WERI-Rb-1 (cell line): ENCODE measurements around the gene IQCM.

Experiments used
- DNase-seq: peaks from one replicate; pipeline ENCODE4 v3.0.0-alpha.2; 2020
- H3K27ac ChIP-seq: fragments of 250-450 bp; sonication (Bioruptor Pico); 2 replicates; pipeline ENCODE4 v1.5.1; 2020; ENCODE audit warnings: mild to moderate bottlenecking, moderate library complexity
- H3K27me3 ChIP-seq: fragments of 250-450 bp; sonication (Bioruptor Pico); 2 replicates; pipeline ENCODE4 v1.5.1; 2021; ENCODE audit warnings: mild to moderate bottlenecking, low read depth, moderate library complexity; ENCODE audit not compliant: insufficient read depth, severe bottlenecking
- H3K36me3 ChIP-seq: fragments of 250-450 bp; sonication (Bioruptor Pico); 2 replicates; pipeline ENCODE4 v1.5.1; 2020; ENCODE audit warnings: mild to moderate bottlenecking, moderate library complexity
- H3K4me3 ChIP-seq: 2 replicates; pipeline ENCODE4 v1.5.1; 2011; ENCODE audit warnings: low read depth, mild to moderate bottlenecking, control low read depth, low read length
- H3K9me3 ChIP-seq: fragments of 250-450 bp; sonication (Bioruptor Pico); 2 replicates; pipeline ENCODE4 v1.5.1; 2021; ENCODE audit warnings: mild to moderate bottlenecking, moderate library complexity; ENCODE audit not compliant: severe bottlenecking
- TF ChIP-seq, protein P1 (sequence below): IDR thresholded peaks from 2 replicates; pipeline ENCODE4 v1.5.1; 2011; ENCODE audit warnings: low read depth, mild to moderate bottlenecking, control low read depth, inconsistent platforms, low read length

Gene IQCM

DNA sequence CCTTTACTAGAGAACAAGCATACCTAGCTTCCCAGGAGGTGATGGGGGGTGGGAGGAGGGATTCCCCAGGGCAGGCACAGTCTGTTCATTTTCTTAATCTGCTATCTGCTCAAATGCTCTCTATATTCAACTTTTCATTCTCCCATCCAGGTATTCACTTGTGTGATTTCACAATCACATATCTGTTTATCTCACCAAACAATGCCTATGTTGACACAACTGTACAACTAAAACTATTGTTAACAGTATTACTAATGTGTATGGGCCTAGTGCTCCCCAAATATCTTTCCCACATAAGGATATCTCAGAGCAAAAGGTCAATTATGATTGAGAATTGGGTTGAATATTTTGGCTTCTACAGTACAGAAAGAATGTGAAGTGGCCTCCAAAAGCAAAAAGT is 210.8 kb downstream of the IQCM start:
- Histone ChIP-seq H3K36me3 (no peaks in the 10 kb centered on the region), H3K27ac (no peak overlapping the region), H3K4me3 (no peak overlapping the region), H3K9me3 (no peaks in the 10 kb centered on the region), H3K27me3 (no peaks in the 10 kb centered on the region)
- TF ChIP-seq, protein P1, sequence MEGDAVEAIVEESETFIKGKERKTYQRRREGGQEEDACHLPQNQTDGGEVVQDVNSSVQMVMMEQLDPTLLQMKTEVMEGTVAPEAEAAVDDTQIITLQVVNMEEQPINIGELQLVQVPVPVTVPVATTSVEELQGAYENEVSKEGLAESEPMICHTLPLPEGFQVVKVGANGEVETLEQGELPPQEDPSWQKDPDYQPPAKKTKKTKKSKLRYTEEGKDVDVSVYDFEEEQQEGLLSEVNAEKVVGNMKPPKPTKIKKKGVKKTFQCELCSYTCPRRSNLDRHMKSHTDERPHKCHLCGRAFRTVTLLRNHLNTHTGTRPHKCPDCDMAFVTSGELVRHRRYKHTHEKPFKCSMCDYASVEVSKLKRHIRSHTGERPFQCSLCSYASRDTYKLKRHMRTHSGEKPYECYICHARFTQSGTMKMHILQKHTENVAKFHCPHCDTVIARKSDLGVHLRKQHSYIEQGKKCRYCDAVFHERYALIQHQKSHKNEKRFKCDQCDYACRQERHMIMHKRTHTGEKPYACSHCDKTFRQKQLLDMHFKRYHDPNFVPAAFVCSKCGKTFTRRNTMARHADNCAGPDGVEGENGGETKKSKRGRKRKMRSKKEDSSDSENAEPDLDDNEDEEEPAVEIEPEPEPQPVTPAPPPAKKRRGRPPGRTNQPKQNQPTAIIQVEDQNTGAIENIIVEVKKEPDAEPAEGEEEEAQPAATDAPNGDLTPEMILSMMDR = no peak
- no peak for DNase-seq

DNA sequence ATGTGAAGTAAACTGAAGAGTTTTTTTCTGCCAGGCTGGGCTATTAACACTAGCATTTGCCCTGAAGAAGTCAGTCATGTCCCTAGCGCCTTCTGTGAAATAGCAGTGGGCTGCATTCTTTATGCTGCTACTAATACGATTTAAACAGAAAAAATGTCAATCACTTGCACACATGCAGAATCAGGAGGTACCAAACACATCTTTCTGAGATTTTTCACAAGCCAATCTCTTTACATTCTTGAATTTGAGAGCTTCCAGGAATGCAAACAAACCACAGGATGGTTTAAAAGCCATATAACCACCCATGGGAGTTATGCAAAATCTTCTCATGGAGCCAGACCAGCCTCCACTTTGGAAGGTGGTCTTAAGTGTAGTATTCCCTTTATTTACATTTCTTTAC is 220.1 kb downstream of the IQCM start:
- Histone ChIP-seq H3K27ac (no peak overlapping the region), H3K9me3 (no peaks in the 10 kb centered on the region), H3K4me3 (no peak overlapping the region), H3K27me3 (no peaks in the 10 kb centered on the region), H3K36me3 (no peaks in the 10 kb centered on the region)
- DNase-seq = no peak
- TF ChIP-seq, protein P1 = no peak

- TF ChIP-seq, protein P1 = no peak
- Histone ChIP-seq H3K36me3 (no peaks in the 10 kb centered on the region), H3K27me3 (no peaks in the 10 kb centered on the region), H3K27ac (no peak overlapping the region), H3K4me3 (no peak overlapping the region), H3K9me3 (no peaks in the 10 kb centered on the region)
- DNase-seq = no peak
Measured at GRCh38 chr4:149589826-149590225, 225.8 kb downstream of the IQCM start.

- H3K9me3 ChIP-seq = no peaks in the 10 kb centered on the region
- DNase-seq = no peak
- no peaks in the 10 kb centered on the region for H3K36me3 ChIP-seq
- TF ChIP-seq, protein P1 = no peak
- H3K27me3 ChIP-seq = no peaks in the 10 kb centered on the region
- H3K27ac ChIP-seq = no peak overlapping the region
- H3K4me3 ChIP-seq = no peak overlapping the region
Measured at GRCh38 chr4:149584722-149585121, 230.9 kb downstream of the IQCM start.

DNA sequence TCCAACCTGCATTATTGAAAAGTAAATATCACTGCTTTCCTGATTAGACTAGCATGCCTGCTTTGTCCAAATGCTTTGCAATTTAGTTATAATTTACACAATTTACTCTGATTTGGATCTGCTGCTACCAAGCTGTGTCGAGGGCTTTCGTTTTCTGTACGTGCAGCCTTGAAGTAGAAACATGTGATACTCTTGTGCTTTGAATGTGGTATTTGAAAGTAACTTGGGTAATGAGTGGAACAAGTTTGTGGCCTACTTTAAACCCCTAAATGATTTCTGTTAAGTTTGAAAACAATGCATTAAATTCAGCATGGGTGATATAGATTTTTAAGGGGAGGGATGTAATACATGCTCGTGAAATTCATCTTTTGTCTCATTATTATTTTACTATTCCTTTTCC is 240.7 kb downstream of the IQCM start:
- H3K36me3 ChIP-seq = no peaks in the 10 kb centered on the region
- H3K27ac ChIP-seq = no peak overlapping the region
- no peaks in the 10 kb centered on the region for H3K9me3 ChIP-seq
- DNase-seq = no peak
- H3K4me3 ChIP-seq = no peak overlapping the region
- no peaks in the 10 kb centered on the region for H3K27me3 ChIP-seq
- TF ChIP-seq, protein P1 = no peak

DNA sequence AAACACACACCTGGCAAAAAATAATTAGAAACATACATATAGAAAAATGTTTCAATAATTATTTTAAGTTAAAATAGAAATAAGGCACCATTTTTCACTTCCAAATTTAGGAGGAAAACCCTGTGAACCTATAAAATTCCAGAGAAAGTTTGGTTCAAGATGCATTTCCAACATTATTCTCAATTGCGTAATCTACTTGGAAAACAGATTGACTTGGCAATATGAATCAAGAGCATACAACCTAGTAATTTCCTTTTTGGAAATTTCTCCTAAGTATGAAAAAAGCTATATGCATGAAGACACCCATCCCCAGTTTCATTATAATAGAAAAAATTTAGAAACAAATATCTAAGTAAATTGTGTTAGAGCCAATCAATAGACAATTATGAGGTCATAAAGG is 242.9 kb downstream of the IQCM start:
- DNase-seq = no peak
- no peaks in the 10 kb centered on the region for H3K27me3 ChIP-seq
- no peak overlapping the region for H3K4me3 ChIP-seq
- TF ChIP-seq, protein P1 = no peak
- H3K27ac ChIP-seq = no peak overlapping the region
- no peaks in the 10 kb centered on the region for H3K9me3 ChIP-seq
- H3K36me3 ChIP-seq = no peaks in the 10 kb centered on the region
